H9 (cell line): ENCODE measurements around the gene CRYBG2. TPM values are rescaled to one million over a fixed set of nuclear protein-coding genes. Genes with fewer than 3 reads are reported as not detected.

ENCODE experiments used
- DNase-seq: peaks from one replicate; pipeline ENCODE4 v3.0.0-alpha.2; 2017
- H2AFZ ChIP-seq: one replicate; pipeline ENCODE4 v1.6.1; 2013; ENCODE audit warnings: mild to moderate bottlenecking, low read length, control low read depth, moderate library complexity
- H2AK5ac ChIP-seq: 2 replicates; pipeline ENCODE4 v1.6.1; 2013; ENCODE audit warnings: low read length, control low read depth, mixed read lengths; ENCODE audit not compliant: insufficient read length
- H2BK120ac ChIP-seq: one replicate; pipeline ENCODE4 v1.6.1; 2013; ENCODE audit warnings: low read depth, mild to moderate bottlenecking, low read length, control low read depth, inconsistent platforms; ENCODE audit not compliant: poor library complexity, severe bottlenecking
- H2BK12ac ChIP-seq: 2 replicates; pipeline ENCODE4 v1.6.1; 2013; ENCODE audit warnings: low read length, control low read depth, mixed read lengths, low read depth; ENCODE audit not compliant: insufficient read length
- H2BK15ac ChIP-seq: 2 replicates; pipeline ENCODE4 v1.6.1; 2013; ENCODE audit warnings: low read depth, low read length, control low read depth
- H2BK20ac ChIP-seq: one replicate; pipeline ENCODE4 v1.6.1; 2013; ENCODE audit warnings: low read depth, mild to moderate bottlenecking, low read length, control low read depth, inconsistent platforms; ENCODE audit not compliant: poor library complexity, severe bottlenecking
- H2BK5ac ChIP-seq: 2 replicates; pipeline ENCODE4 v1.6.1; 2013; ENCODE audit warnings: low read length, control low read depth, mixed read lengths; ENCODE audit not compliant: insufficient read length
- H3K14ac ChIP-seq: 2 replicates; pipeline ENCODE4 v1.6.1; 2013; ENCODE audit warnings: low read length, control low read depth; ENCODE audit not compliant: insufficient read depth
- H3K18ac ChIP-seq: 2 replicates; pipeline ENCODE4 v1.6.1; 2013; ENCODE audit warnings: low read depth, mild to moderate bottlenecking, mixed read lengths, low read length, control low read depth; ENCODE audit not compliant: insufficient read length
- H3K23ac ChIP-seq: 2 replicates; pipeline ENCODE4 v1.6.1; 2013; ENCODE audit warnings: low read length, control low read depth, mixed read lengths, low read depth; ENCODE audit not compliant: insufficient read length
- H3K23me2 ChIP-seq: 2 replicates; pipeline ENCODE4 v1.6.1; 2013; ENCODE audit warnings: low read depth, mild to moderate bottlenecking, mixed read lengths, low read length, control low read depth; ENCODE audit not compliant: insufficient read length, poor library complexity, severe bottlenecking
- H3K27ac ChIP-seq: 2 replicates; pipeline ENCODE4 v1.5.1; 2013; ENCODE audit warnings: low read length, control low read depth, mixed read lengths, low read depth; ENCODE audit not compliant: insufficient read length
- H3K27me3 ChIP-seq: 2 replicates; pipeline ENCODE4 v1.6.1; 2013; ENCODE audit warnings: low read length, control low read depth, inconsistent platforms; ENCODE audit not compliant: insufficient read depth
- H3K4ac ChIP-seq: 2 replicates; pipeline ENCODE4 v1.6.1; 2013; ENCODE audit warnings: low read depth, mild to moderate bottlenecking, control low read depth, inconsistent platforms, low read length, moderate library complexity
- H3K4me1 ChIP-seq: 2 replicates; pipeline ENCODE4 v1.6.1; 2013; ENCODE audit warnings: low read length, control low read depth, inconsistent platforms; ENCODE audit not compliant: insufficient read depth
- H3K4me2 ChIP-seq: 2 replicates; pipeline ENCODE4 v1.6.1; 2013; ENCODE audit warnings: low read length, control low read depth, mixed read lengths; ENCODE audit not compliant: insufficient read length, insufficient read depth
- H3K56ac ChIP-seq: 2 replicates; pipeline ENCODE4 v1.6.1; 2013; ENCODE audit warnings: low read depth, mild to moderate bottlenecking, mixed read lengths, low read length, control low read depth; ENCODE audit not compliant: insufficient read length
- H3K79me1 ChIP-seq: 2 replicates; pipeline ENCODE4 v1.6.1; 2013; ENCODE audit warnings: low read depth, mild to moderate bottlenecking, moderate library complexity, low read length, control low read depth, inconsistent platforms; ENCODE audit not compliant: insufficient read depth, poor library complexity, severe bottlenecking
- H3K79me2 ChIP-seq: 2 replicates; pipeline ENCODE4 v1.6.1; 2013; ENCODE audit warnings: low read length, control low read depth, inconsistent platforms; ENCODE audit not compliant: insufficient read depth
- H3K9ac ChIP-seq: 2 replicates; pipeline ENCODE4 v1.6.1; 2013; ENCODE audit warnings: low read length, control low read depth, mixed read lengths; ENCODE audit not compliant: insufficient read length; ENCODE audit errors: extremely low read depth
- H3K9me3 ChIP-seq: one replicate; pipeline ENCODE4 v1.6.1; 2013; ENCODE audit warnings: low read depth, low read length, inconsistent platforms; ENCODE audit not compliant: control insufficient read depth
- H3T11ph ChIP-seq: one replicate; pipeline ENCODE4 v1.6.1; 2013; ENCODE audit warnings: mild to moderate bottlenecking, low read length, control low read depth, inconsistent platforms
- H4K20me1 ChIP-seq: one replicate; pipeline ENCODE4 v1.6.1; 2013; ENCODE audit not compliant: control insufficient read depth, insufficient read length, insufficient read depth
- H4K5ac ChIP-seq: 2 replicates; pipeline ENCODE4 v1.6.1; 2013; ENCODE audit warnings: low read depth, mild to moderate bottlenecking, mixed read lengths, low read length, control low read depth; ENCODE audit not compliant: insufficient read length
- H4K8ac ChIP-seq: replicated peaks from 2 replicates; pipeline ENCODE4 v1.6.1; 2013; ENCODE audit warnings: low read length, control low read depth, mixed read lengths, low read depth; ENCODE audit not compliant: insufficient read length
- H4K91ac ChIP-seq: 2 replicates; pipeline ENCODE4 v1.6.1; 2013; ENCODE audit warnings: low read depth, mild to moderate bottlenecking, moderate library complexity, mixed read lengths, low read length, control low read depth; ENCODE audit not compliant: insufficient read length
- H3K27ac Mint-ChIP-seq, 3 experiments: 2 replicates in 2 of 3; 3 replicates in 1 of 3; pipeline ENCODE4 v1.8.0; 2020 to 2021; ENCODE audit warnings: mixed read lengths in 3 of 3, mild to moderate bottlenecking in 1 of 3, moderate library complexity in 1 of 3
- H3K27me3 Mint-ChIP-seq: 2 replicates; pipeline ENCODE4 v1.8.0; 2021; ENCODE audit warnings: low read depth, mild to moderate bottlenecking, moderate library complexity, mixed read lengths
- H3K36me3 Mint-ChIP-seq, 3 experiments: 2 replicates in 2 of 3; 3 replicates in 1 of 3; pipeline ENCODE4 v1.8.0; 2020 to 2021; ENCODE audit warnings: low read depth in 3 of 3, mixed read lengths in 3 of 3; ENCODE audit not compliant: insufficient read depth in 1 of 3
- H3K4me1 Mint-ChIP-seq, 2 experiments: 2 replicates each; pipeline ENCODE4 v1.8.0; 2020; ENCODE audit warnings: mixed read lengths in 2 of 2
- H3K4me3 Mint-ChIP-seq, 2 experiments: 2 replicates in 1 of 2; 3 replicates in 1 of 2; pipeline ENCODE4 v1.8.0; 2020 to 2021; ENCODE audit warnings: mild to moderate bottlenecking in 2 of 2, mixed read lengths in 2 of 2, moderate library complexity in 1 of 2
- H3K9me3 Mint-ChIP-seq, 2 experiments: 2 replicates in 1 of 2; 3 replicates in 1 of 2; pipeline ENCODE4 v1.8.0; 2020; ENCODE audit warnings: mild to moderate bottlenecking in 2 of 2, mixed read lengths in 2 of 2, moderate library complexity in 1 of 2
- WGBS: extraction: QIAGEN DNeasy Blood & Tissue Kit; methylation state at CpG from one replicate; pipeline ENCODE4 v1.1.7; 2013; ENCODE audit warnings: missing lambda C conversion rate, low lambda C conversion rate, mixed read lengths; ENCODE audit not compliant: insufficient read length; ENCODE audit errors: extremely low coverage; 5-methylcytosine and 5-hydroxymethylcytosine counted together
- long read RNA-seq: library from polyadenylated mRNA; unstranded; transcript quantifications from one replicate; pipeline ENCODE4 v2.0.0, GENCODE V29; 2020
- total RNA-seq: library from RNA; stranded (reverse); gene quantifications from 2 replicates; pipeline ENCODE4 v1.2.1, GENCODE V29; 2021
- TF ChIP-seq, protein P1 (sequence below): fragments of 200-600 bp; sonication (generic); conservative IDR thresholded peaks from 3 replicates; pipeline ENCODE4 v1.8.0; 2021; ENCODE audit warnings: antibody characterized with exemption, mild to moderate bottlenecking

The CRYBG2 gene, protein sequence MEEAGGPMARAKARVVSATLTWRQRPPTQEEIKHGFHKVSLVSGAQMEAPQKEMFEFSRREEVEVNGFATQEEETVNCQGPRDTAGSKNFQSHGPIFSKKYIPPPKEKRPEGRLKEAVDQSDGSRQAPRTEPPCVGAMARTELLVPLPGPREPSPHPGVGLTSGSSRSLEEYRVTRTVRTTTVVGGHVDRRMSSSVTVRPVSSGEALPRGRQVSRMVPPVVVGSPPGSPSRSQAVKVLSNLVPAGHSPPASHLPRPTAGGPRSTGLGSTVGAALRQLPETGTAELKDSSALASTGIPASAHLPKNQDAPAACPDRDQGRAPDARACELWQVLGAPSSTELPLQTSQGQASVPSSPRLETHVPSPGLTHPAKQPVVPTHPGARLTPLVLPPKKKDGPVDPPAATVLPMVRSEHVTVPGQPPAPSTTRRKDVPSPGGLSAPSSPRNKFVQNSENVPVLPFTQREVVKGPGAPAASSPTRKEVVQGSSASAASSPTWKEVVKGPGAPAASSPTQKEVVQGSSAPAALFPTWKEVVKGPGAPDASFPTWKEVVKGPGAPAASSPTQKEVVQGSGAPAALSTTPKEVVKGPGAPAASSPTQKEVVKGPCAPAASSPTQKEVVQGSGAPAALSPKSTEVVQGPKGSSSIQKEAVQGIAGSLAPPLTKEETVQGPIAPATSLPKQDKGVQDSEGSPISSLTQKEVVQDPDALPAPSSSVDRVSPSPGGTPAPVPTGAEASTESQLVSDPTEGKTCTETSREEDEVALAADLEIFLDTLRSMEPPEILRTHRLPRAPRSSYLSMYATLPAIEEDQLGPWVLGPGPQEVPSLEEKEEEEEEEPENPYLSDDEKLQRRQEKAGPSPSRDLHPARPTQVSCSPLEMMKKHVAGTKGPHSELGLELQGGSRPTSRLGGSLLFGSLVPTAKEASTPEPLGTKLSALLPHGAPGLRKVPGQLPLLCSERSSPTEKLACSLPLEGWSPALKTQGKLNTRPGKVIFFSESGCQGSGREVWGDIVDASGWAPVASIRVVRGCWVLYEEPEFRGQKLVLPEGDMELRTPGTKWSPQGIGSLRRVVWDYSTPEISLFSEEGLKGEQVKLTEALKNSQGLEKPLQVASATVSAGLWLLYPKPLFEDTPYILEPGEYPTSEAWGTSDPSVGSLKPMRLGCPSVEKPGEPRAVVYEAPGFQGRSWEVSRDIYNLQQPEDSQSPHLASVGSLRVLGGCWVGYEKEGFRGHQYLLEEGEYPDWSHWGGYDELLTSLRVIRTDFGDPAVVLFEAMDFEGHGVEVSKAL (N-terminal part only)
- total RNA-seq = 11.8 and 12.8 TPM in 2 replicates
- long read RNA-seq, partial matches to known transcripts = 5 of 19 reads
- long read RNA-seq, other reads (novel, unspliced or antisense) = 14 of 19 reads

DNA sequence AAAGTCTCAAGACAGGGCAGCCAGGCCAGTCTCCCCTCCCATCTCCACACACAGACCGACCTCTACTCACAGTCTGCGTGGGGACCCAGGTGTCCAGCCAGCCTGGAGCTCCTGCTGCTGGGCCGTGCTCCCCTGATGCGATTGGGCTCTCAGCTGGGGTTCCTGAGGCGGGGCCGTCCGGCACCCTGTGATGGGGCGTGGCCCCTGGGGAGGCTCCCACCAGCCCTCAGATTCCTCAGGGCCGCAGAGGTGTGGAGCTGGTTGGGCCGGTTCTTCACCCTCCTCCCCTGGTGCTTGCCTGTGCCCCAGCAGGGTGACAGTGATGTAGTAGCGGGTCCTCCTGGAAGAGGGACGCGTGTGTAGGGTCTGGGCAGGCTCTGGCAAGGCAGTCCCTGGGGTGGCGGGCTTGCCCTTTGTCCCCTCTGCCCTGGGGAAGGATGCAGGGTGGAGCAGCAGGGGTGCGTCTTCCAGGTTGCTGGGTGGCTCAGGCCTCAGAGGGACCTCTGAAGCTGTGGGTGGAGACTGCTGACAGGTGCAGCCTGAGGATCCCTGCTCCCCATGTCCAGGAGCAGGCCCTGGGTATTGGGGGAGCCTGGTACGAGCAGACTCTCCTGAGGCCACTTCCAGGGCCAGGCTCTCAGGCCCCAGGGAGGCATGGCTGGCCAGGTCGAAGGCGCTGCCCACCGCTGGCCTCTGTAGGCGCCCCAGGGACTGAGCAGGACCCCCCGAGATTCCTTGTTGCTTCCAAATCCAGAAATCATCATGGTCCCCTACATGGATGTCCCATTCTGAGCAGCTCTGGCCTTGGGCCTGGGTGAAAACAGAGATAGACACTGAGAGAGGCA is at the start of gene CRYBG2:
Gene CRYBG2, minus strand, starts transcription at position 155 of the 845 bp plus-strand sequence. CDS start 7,473 bp downstream, outside the sequence.
- H4K8ac ChIP-seq = no peak within 1 kb of the TSS
- TF ChIP-seq, protein P1, sequence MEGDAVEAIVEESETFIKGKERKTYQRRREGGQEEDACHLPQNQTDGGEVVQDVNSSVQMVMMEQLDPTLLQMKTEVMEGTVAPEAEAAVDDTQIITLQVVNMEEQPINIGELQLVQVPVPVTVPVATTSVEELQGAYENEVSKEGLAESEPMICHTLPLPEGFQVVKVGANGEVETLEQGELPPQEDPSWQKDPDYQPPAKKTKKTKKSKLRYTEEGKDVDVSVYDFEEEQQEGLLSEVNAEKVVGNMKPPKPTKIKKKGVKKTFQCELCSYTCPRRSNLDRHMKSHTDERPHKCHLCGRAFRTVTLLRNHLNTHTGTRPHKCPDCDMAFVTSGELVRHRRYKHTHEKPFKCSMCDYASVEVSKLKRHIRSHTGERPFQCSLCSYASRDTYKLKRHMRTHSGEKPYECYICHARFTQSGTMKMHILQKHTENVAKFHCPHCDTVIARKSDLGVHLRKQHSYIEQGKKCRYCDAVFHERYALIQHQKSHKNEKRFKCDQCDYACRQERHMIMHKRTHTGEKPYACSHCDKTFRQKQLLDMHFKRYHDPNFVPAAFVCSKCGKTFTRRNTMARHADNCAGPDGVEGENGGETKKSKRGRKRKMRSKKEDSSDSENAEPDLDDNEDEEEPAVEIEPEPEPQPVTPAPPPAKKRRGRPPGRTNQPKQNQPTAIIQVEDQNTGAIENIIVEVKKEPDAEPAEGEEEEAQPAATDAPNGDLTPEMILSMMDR = no peak
- H2BK12ac ChIP-seq = no peak within 1 kb of the TSS
- no peak within 1 kb of the TSS for H3K4ac ChIP-seq
- H2BK120ac ChIP-seq = no peak within 1 kb of the TSS
- no peak within 1 kb of the TSS for H4K5ac ChIP-seq
- H3K9me3 ChIP-seq = no peaks in the 10 kb centered on the region
- no peaks in the 10 kb centered on the region for H3K23me2 ChIP-seq
- no peak within 1 kb of the TSS for H2BK15ac ChIP-seq
- no peak within 1 kb of the TSS for H3K9ac ChIP-seq
- no peak within 1 kb of the TSS for H3K56ac ChIP-seq
- H3K79me2 ChIP-seq = no peaks in the 10 kb centered on the region
- H3K27ac ChIP-seq = no peak within 1 kb of the TSS
- H2AK5ac ChIP-seq = no peak within 1 kb of the TSS
- no CpG with 5 or more reads among the region's 21 CpGs for WGBS
- H2BK20ac ChIP-seq = no peak within 1 kb of the TSS
- no peaks in the 10 kb centered on the region for H3K27me3 ChIP-seq
- no peaks in the 10 kb centered on the region for H3K79me1 ChIP-seq
- no peak within 1 kb of the TSS for H4K91ac ChIP-seq
- H4K20me1 ChIP-seq = no peaks in the 10 kb centered on the region
- no peak within 1 kb of the TSS for H3K23ac ChIP-seq
- H3K18ac ChIP-seq = no peak within 1 kb of the TSS
- no peak within 1 kb of the TSS; a peak in 1 of 5 replicates for H3K4me3 Mint-ChIP-seq
- H3K14ac ChIP-seq = no peak within 1 kb of the TSS; the same call in 1 of the 2 replicates
- H3T11ph ChIP-seq = no peak within 1 kb of the TSS
- no peak for DNase-seq
- peaks cover 5% of the 10 kb centered on the region for H3K4me1 ChIP-seq
- no peak within 1 kb of the TSS for H2BK5ac ChIP-seq
- no peaks in the 10 kb centered on the region for H3K36me3 Mint-ChIP-seq
- no peak within 1 kb of the TSS for H3K4me2 ChIP-seq
- peaks cover 43 to 56% of the 10 kb centered on the region in 2 experiments for H3K4me1 Mint-ChIP-seq
- H3K9me3 Mint-ChIP-seq = no peaks in the 10 kb centered on the region
- H2AFZ ChIP-seq = no peak within 1 kb of the TSS
- no peak within 1 kb of the TSS; a peak in 1 of 7 replicates for H3K27ac Mint-ChIP-seq
- peaks cover 11% of the 10 kb centered on the region for H3K27me3 Mint-ChIP-seq
